ENCODE results near the gene SCN9A.

GRCh38 chr2:166376488-166376828 lies 714 bp upstream of the SCN9A start:
- TF ChIP-seq EZH2 (IDR thresholded peaks at IDR 0.05; ENCODE audit: borderline replicate concordance, low read length) (no peak), CTCF (IDR thresholded peaks at IDR 0.05; ENCODE audit: low read length) (no peak)
